ENCODE measurements around the gene ZFP92. TPM values are rescaled to one million over a fixed set of nuclear protein-coding genes. Genes with fewer than 3 reads are reported as not detected.

ZFP92 gene
- total RNA-seq, 6 donors from 2014 or later = 2.7 to 5.1 (median 3.7) TPM

DNA sequence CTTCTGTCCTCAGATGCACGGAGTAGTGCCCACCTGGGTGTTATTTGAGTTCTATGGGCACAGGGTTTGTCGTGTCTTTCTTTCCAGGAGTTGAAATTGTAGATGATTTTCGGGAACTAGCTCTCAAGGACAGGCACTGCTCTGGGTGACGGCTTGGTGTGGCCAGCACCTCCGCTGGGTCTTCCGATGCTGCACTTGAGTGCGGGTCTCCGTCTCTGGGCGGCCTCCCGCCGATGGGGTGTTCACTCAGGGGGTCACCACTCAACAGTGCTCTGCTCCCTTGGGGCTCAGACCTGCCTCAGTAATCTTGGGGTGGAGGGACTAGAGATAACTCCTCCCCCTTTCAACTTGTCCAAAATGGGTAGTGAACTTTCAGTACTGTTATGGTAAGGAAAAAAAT lies 2.5 kb downstream of the ZFP92 start:
- H3K27ac ChIP-seq = no peak overlapping the region
- no peak overlapping the region for H3K4me3 ChIP-seq
- H3K27me3 ChIP-seq = no peaks in the 10 kb centered on the region
- 90% methylated on average over 11 of the region's 11 CpGs; no CpG with 5 or more reads in 1 of the 2 donors for WGBS, 2 donors
- DNase-seq (no peak), ATAC-seq (ENCODE audit: low FRiP score in 2 of 2) (no peak)
- H3K9me3 ChIP-seq = no peaks in the 10 kb centered on the region
- H3K36me3 ChIP-seq = no peaks in the 10 kb centered on the region
- H3K4me1 ChIP-seq = peaks cover 0 to 13% (median 4%) of the 10 kb centered on the region in 4 donors
- TF ChIP-seq, protein P1, sequence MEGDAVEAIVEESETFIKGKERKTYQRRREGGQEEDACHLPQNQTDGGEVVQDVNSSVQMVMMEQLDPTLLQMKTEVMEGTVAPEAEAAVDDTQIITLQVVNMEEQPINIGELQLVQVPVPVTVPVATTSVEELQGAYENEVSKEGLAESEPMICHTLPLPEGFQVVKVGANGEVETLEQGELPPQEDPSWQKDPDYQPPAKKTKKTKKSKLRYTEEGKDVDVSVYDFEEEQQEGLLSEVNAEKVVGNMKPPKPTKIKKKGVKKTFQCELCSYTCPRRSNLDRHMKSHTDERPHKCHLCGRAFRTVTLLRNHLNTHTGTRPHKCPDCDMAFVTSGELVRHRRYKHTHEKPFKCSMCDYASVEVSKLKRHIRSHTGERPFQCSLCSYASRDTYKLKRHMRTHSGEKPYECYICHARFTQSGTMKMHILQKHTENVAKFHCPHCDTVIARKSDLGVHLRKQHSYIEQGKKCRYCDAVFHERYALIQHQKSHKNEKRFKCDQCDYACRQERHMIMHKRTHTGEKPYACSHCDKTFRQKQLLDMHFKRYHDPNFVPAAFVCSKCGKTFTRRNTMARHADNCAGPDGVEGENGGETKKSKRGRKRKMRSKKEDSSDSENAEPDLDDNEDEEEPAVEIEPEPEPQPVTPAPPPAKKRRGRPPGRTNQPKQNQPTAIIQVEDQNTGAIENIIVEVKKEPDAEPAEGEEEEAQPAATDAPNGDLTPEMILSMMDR (IDR thresholded peaks at IDR 0.05) = no peak
- TF ChIP-seq POLR2A (IDR thresholded peaks at IDR 0.05) (no peak), POLR2AphosphoS5 (IDR thresholded peaks at IDR 0.05) (no peak), EP300 (IDR thresholded peaks at IDR 0.05) (no peak)

DNA sequence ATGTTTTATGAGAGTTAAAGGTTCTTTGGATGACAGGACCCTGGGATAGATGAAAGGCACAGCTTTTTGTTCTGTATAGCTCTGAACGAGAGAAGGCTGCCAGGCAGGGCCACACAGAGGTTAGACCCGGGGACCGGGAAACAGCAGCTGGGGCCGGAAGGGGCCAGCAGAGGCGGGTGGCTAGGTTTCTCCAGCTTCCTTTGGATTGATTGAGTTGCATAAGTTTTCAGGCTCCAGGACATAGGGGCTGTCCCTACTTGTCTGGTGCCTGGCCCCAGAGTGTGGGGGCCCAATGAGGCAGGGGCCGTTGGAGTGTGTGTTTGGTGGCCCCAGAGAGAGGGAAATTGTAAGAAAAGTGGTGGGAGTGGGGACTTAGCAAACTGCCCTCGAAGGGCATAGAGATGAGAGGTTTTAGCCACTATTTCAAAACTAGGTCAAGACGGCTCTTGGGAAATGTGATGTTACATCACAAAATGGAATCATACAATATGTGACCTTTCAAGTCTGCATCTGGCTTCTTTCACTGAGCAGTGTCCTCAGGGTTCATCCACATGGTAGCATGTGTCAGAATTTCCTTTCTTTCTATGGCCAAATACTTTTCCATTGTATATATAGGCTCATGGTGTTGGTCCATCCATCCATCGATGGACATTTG lies 3.7 kb downstream of the ZFP92 start:
- DNase-seq = peak in 1 of 2 donors; percentile 36
- no peak overlapping the region for H3K4me3 ChIP-seq
- H3K27me3 ChIP-seq = no peaks in the 10 kb centered on the region
- 39 to 53% methylated on average over 3 to 9 of the region's 9 CpGs for WGBS, 2 donors
- TF ChIP-seq POLR2A (IDR thresholded peaks at IDR 0.05) = no peak
- TF ChIP-seq, protein P1 (IDR thresholded peaks at IDR 0.05) = no peak
- peak in 1 of 4 donors; percentile 31 for TF ChIP-seq EP300 (IDR thresholded peaks at IDR 0.05)
- peak; percentile 17 to 63 for TF ChIP-seq POLR2AphosphoS5 (IDR thresholded peaks at IDR 0.05)
- H3K4me1 ChIP-seq = peaks cover 0 to 13% (median 4%) of the 10 kb centered on the region in 4 donors
- no peaks in the 10 kb centered on the region for H3K36me3 ChIP-seq
- peak overlapping the region; percentile 12 to 68 (median 36) for H3K27ac ChIP-seq
- peak in 1 of 2 donors; percentile 53 for ATAC-seq (ENCODE audit: low FRiP score in 2 of 2)
- H3K9me3 ChIP-seq = no peaks in the 10 kb centered on the region

GRCh38 chrX:153416781-153417450 lies 5.6 kb downstream of the ZFP92 start:
- peaks cover 0 to 10% (median 2%) of the 10 kb centered on the region in 4 donors for H3K36me3 ChIP-seq
- WGBS, 2 donors = 67 to 71% methylated on average over 7 to 12 of the region's 12 CpGs
- H3K4me3 ChIP-seq = no peak overlapping the region
- no peaks in the 10 kb centered on the region for H3K27me3 ChIP-seq
- DNase-seq (no peak), ATAC-seq (ENCODE audit: low FRiP score in 2 of 2) (no peak)
- H3K4me1 ChIP-seq = peaks cover 0 to 9% (median 2%) of the 10 kb centered on the region in 4 donors
- no peak overlapping the region for H3K27ac ChIP-seq
- H3K9me3 ChIP-seq = no peaks in the 10 kb centered on the region
- no peak for TF ChIP-seq POLR2AphosphoS5 (IDR thresholded peaks at IDR 0.05)
- no peak for TF ChIP-seq EP300 (IDR thresholded peaks at IDR 0.05)
- TF ChIP-seq, protein P1 (IDR thresholded peaks at IDR 0.05) = no peak
- no peak for TF ChIP-seq POLR2A (IDR thresholded peaks at IDR 0.05)

GRCh38 chrX:153417637-153418036 lies 6.4 kb downstream of the ZFP92 start:
- H3K36me3 ChIP-seq = peaks cover 0 to 11% (median 2%) of the 10 kb centered on the region in 4 donors
- WGBS, 2 donors = 85 to 92% methylated on average over 8 of the region's 8 CpGs
- no peak overlapping the region for H3K4me3 ChIP-seq
- no peak for DNase-seq
- H3K4me1 ChIP-seq = peaks cover 0 to 8% (median 2%) of the 10 kb centered on the region in 4 donors
- TF ChIP-seq POLR2AphosphoS5 (IDR thresholded peaks at IDR 0.05) (no peak), POLR2A (IDR thresholded peaks at IDR 0.05) (no peak), EP300 (IDR thresholded peaks at IDR 0.05) (no peak)
- TF ChIP-seq, protein P1 (IDR thresholded peaks at IDR 0.05) = no peak
- H3K27ac ChIP-seq = no peak overlapping the region
- no peaks in the 10 kb centered on the region for H3K27me3 ChIP-seq
- no peak for ATAC-seq (ENCODE audit: low FRiP score in 2 of 2)
- no peaks in the 10 kb centered on the region for H3K9me3 ChIP-seq

Measured in upper lobe of left lung (tissue), 6 donors.